Body of pancreas (tissue), 4 donors: ENCODE measurements around the gene TAC3.

ENCODE experiments used
- CTCF ChIP-seq, 7 experiments: fragments of 450-650 bp in 4 of 7; fragments of 200-600 bp in 3 of 7; sonication (generic) in 3 of 7; IDR thresholded peaks; one replicate each; pipeline ENCODE4 v1.5.1; 2016 to 2019; ENCODE audit warnings: antibody characterized with exemption in 7 of 7
- POLR2A ChIP-seq, 3 donors: fragments of 450-650 bp; IDR thresholded peaks; one replicate each; pipeline ENCODE4 v1.6.1; 2016; ENCODE audit warnings: antibody characterized with exemption in 3 of 3, mild to moderate bottlenecking in 2 of 3

GRCh38 chr12:57031138-57031725 is 14.9 kb upstream of the TAC3 start:
- TF ChIP-seq CTCF (IDR thresholded peaks at IDR 0.05) (no peak), POLR2A (IDR thresholded peaks at IDR 0.05) (no peak)
